ENCODE measurements around the gene PFAS.

Gene PFAS

DNA sequence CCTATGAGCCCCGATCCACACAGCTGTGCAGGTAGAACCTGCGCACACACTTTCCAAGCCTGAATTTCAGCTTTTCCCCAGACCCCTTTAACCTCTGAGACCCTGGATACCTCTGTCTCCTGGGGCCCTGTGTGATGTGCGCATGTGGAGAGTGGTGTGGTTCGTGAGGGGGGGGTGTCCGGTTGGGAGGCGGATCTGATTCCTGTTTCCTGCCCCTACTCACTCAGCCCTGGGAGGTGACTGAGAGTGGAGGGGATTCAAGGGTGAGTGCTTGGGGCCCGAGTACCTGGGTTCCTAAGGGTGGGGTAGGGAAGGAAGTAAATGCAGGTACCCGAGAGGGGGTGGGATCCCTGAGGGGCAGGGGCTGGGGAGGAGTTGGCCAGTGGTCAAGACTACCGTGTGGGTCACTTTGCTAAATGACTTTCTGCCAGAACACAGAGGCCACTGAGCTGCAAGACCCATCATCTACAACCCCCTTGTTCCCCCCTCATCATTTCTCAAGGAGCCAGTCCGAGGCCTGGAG, 61.6 kb downstream of the PFAS start:
- no peak for DNase-seq (ENCODE audit: low read depth)

DNA sequence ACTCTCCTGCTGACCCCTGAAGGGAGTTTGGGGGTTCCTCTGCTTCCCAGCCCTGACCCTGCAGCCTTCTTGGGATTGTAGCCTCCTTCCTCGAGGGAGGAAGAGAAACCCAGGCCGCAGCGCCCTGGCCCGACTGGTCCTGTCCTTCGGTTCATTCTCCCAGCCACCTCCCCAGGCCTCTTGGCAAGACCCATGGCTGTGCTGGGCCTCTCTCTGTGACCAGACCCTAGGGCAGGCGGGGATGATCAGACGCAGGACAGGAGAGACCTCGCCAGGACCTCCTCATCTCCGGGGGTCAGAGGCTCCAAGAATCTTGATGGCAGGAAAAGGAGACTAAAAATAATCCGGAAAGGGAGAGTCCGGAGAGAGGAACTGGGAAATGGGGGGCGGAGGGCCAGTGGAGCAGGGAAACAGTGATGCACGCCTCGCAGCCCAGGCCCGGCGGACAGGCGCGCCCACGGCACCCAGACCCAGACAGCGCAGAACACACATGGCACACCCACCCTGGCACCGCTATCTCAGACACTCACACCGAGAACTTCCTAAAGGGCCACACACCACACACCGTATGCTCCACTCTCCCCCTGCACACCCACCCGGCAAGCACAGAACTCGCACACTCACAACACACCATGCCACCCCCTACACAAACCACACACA, 62.2 kb downstream of the PFAS start:
- no peak for DNase-seq (ENCODE audit: low read depth)

DNA sequence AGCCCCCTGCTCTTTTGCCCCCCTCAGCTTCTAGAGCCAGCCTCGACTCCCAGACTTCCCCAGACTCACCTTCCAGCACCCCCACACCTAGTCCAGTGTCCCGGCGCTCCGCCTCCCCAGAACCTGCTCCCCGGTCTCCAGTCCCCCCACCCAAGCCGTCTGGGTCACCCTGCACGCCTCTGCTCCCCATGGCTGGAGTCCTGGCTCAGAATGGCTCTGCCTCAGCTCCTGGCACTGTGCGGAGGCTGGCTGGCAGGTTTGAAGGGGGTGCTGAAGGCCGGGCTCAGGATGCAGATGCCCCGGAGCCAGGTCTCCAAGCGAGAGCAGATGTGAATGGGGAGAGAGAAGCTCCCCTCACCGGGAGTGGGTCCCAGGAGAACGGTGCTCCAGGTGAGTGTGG, 63.2 kb downstream of the PFAS start:
- no peak for DNase-seq (ENCODE audit: low read depth)

DNA sequence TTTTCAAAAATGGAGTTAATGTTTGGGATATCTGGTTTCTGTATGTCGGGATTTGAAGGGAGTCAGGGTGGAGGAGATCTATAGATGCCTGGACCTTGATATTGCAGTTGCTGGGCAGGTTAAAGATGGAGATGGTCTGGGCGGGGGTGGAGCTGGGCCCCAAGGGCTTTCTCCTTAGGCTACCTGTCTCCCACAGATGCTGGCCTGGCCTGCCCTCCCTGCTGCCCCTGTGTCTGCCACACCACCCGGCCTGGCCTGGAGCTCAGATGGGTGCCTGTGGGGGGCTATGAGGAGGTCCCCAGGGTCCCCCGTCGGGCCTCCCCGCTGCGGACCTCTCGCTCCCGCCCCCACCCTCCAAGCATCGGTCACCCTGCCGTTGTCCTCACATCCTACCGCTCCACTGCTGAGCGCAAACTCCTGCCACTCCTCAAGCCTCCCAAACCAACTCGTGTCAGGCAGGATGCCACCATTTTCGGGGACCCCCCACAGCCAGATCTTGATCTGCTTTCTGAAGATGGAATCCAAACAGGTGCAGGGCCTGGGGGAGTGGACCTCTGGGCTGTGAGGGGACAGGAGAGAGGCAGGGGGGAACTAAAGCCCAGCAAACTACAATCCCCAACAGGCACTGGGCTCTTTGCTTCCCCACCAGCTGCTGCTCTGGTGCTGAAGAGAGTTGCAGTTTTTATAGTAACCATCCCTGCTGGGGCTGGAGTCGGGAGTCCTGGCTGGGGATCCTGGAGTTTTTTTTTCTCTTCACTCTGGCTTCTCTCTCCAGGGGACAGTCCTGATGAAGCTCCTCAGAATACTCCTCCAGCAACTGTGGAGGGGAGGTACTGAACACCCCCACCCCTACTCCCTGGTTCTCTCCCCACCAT, 63.9 kb downstream of the PFAS start:
- no peak for DNase-seq (ENCODE audit: low read depth)

DNA sequence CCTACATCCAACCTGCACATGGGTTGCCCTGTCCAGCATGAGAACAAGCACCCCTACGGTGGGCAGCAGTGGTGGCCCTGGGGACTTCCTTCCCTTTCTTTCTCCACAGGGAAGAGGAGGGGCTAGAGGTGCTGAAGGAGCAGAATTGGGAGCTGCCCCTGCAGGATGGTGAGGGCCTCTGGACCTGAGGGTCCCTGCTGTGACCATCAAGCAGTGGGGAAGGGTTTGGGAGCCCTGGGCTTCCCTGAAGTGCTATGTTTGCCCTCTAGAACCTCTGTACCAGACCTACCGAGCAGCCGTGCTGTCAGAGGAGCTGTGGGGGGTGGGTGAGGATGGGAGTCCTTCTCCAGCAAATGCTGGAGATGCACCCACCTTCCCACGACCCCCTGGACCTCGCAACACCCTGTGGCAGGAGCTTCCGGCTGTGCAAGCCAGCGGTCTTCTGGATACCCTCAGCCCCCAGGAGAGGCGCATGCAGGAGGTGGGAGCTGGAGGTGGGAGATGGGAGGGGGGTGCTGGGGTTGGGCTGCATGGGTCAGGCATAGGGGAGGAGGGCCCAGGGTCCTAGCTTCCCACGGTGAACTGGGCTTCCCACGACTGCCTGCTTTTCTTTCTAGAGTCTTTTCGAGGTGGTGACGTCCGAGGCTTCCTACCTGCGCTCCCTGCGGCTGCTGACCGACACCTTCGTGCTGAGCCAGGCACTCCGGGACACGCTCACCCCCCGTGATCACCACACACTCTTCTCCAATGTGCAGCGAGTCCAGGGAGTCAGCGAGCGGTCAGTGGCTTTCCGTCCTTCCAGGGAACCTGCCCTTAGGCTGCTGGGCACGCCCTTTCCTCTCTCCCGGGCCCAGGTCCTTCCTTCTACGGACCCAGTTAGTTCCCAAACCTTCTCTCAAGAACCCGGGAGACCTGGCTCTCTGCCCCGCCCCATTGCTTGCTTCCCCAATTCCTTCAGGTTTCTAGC, 66.0 kb downstream of the PFAS start:
- DNase-seq (ENCODE audit: low read depth) = no peak

DNA sequence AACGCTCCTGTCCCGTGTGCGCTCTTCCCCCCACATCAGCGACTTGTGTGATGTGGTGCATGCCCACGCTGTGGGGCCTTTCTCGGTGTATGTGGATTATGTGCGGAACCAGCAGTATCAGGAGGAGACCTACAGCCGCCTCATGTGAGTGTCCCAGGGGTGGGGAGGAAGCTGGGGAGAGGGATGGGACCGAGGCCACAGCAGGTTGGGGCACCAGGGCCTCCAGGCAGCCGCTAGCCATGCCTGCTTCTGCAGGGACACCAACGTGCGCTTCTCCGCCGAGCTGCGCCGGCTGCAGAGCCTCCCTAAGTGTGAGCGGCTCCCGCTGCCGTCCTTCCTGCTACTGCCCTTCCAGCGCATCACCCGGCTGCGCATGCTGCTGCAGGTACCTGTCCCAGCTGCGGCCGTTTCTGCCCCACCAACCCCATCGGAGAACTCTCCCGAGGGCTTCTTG, 66.7 kb downstream of the PFAS start:
- DNase-seq (ENCODE audit: low read depth) = no peak

DNA sequence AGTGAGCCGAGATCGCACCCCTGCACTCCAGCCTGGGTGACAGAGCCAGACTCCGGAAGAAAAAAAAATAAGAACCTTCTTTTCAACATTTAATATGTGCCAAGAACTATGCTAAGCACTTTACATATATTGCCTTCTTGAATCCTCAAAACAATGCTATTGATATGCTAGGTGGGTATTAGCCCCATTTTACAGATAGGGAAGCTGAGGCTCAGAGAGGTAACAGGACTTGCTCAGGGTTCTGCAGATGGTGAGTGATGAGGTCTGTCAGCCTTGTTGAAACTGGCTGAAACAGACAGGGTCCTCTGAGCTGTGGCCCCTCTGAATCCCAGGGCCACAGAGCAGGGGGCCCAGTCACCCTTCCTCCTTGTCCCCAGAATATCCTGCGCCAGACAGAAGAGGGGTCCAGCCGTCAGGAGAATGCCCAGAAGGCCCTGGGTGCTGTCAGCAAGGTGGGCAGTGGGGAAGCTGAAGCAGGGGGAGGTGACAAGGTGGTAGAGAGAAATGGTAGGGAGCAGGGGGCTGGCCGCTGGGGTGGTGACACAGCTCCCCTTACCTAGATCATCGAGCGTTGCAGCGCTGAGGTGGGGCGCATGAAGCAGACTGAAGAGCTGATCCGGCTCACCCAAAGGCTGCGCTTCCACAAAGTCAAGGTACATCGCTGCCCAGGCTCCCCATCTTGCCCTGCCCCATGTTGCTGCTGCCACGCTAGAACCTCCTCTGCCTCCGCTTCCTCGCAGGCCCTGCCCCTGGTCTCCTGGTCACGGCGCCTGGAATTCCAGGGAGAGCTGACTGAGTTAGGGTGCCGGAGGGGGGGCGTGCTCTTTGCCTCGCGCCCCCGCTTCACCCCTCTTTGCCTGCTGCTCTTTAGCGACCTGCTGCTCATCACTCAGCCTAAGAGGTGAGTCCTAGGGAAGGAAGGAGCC, 69.2 kb downstream of the PFAS start:
- DNase-seq (ENCODE audit: low read depth) = no peak

All from T follicular helper cell (primary cell).